Measurements from ENCODE around the gene OR6F1.
"Not testable (repeated sequence)": the region's sequence is repeated elsewhere in the genome, so short reads cannot be mapped to it uniquely, and the experiment has no call there.

OR6F1 gene

DNA sequence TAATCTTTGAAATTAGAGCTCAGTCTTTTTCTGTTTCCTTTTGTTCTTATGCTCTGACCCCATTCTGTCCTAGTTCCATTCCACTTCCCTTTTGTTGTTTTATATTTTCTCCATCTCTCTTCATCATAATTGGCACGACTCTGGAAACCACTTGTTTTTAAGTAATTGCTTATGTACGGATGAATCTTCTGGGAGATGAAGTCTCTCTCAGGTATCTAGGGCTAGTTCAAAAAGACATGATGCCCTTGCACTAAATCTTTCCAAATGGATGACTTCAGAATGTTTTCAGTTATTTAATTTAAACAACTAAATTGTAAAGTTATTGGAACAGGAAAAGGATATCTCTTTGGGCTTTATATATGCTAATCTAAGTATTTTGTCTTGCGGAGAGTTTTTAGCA is at the start of gene OR6F1:
TSS of gene OR6F1 (minus strand) at position 101 of the 400 bp plus-strand sequence. CDS start 3,891 bp downstream, outside the sequence.
- FAIRE-seq (no peak), DNase-seq (ENCODE audit: low spot score) (no peak)

DNA sequence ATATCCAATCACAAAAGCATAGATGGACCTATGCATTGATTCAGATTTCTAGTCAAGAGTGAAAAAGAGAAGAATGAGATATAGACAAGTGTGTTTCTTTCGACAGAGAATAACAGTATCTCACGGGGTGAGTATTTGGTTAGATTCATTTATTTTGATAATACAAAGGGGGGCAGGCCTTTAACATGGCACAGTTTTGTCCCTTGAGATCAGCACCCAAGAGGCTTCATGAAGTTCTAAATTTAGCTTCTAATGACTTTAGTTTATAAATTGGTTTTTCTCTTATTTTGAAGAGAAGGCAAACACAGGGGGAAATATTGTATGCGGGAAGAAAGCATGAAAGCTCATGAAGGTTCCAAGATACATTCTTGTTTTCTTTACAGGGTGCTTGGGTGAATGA is 44.0 kb upstream of the OR6F1 start, which contains the start of gene OR1C1:
TSS of gene OR1C1 (minus strand) at position 101 of the 400 bp plus-strand sequence. CDS start 2,150 bp downstream, outside the sequence.
- DNase-seq (ENCODE audit: low spot score) = no peak
- FAIRE-seq = no peak

DNA sequence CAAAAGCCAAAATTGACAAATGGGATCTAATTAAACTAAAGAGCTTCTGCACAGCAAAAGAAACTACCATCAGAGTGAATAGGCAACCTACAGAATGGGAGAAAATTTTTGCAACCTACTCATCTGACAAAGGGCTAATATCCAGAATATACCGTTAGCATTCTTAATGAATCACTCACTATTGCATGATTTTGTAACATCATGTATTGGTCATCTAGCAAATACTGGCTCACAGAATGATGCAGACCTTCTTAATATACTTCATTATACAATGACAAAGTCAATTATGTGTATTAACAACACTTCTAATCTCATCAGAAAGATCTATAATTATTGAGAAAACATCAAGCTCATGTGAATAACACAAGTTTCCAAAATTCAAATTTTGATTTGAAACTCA is 37.9 kb upstream of the OR6F1 start:
- DNase-seq (ENCODE audit: low spot score); FAIRE-seq: not testable (repeated sequence)

DNA sequence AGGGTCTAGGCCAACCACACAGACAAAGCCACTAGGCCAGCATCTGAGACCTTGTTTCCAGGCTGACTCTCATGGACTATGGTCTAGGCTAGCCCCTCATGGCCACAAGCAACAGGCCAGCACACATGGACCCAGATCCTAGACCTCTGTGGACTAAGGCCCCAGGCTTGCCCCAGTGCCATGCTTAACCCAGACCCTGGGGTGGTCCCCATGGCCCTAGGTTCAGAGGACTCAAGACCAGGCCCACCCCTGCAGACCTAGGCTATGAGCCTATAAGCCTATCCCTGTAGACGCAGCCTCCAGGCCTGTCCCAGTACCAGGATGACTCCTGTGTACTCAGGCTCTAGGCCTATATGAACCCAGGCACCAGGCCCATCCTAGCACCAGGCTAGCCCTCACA is 33.4 kb upstream of the OR6F1 start:
- DNase-seq (ENCODE audit: low spot score) (no peak), FAIRE-seq (no peak)

DNA sequence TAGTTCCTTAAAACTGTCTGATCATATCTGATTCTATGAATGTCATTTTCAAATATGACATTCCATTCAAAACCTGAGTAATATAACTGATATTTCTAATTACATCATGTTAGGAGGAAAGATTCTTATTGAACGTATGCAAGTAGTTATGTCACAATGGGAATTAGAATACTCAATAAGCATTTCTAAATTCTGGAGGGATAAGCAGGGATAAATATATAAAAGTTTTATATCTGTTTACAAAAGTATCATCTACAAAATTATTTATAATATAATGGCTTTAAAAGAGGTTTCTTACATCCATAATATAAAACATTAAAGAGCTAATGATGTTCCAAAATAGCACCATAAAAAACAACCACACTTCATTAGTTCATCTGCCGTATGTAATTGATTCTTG is 31.6 kb upstream of the OR6F1 start, which contains the start of gene OR14A2:
TSS of gene OR14A2 (minus strand) at position 101 of the 400 bp plus-strand sequence.
- DNase-seq (ENCODE audit: low spot score) (no peak), FAIRE-seq (no peak)

DNA sequence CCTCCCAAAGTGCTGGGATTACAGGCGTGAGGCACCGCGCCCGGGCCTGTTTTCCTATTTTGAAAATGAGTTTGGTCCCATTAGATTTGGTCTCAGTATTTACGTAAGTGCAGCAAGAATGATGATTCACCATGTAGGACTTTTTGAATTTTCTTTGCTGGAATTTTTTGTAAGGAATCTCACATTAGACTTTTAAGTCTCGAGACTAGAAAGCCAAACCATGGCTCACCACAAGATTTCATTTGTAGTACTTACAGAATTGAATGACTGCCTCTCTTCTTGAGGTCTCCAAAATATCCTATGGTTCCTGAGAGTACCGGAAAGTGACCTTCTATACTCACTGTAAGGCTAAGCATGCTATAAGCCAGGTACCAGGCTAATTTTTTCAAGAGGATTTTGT is 31.2 kb upstream of the OR6F1 start:
- FAIRE-seq (no peak), DNase-seq (ENCODE audit: low spot score) (peak; percentile 64)

DNA sequence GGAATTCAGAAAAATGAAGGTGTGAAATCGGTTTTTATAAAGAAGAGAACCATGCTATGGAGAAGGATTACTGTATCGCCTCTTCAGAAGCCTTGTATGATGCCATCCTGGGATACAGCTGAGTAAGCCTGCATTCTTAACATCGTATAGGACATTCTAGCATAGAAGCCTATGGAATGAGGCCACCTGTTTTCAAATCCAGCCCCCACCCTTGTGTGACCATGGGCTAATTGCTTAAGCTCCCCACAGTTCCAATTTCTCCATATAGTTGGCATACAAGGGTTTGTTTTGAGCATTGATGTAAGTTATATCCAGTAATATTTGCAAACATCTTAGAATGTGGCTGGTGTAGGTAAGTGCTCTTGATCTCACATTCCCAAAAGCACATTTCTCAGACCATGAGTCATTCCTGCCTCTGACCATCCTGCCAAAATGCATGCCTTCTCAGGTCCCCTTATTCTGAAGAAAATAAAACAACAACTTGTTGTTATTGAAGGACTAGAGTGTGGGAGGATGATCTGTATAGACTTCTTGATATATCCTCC is 30.0 kb upstream of the OR6F1 start:
- FAIRE-seq = no peak
- peak; percentile 30 for DNase-seq (ENCODE audit: low spot score)

DNA sequence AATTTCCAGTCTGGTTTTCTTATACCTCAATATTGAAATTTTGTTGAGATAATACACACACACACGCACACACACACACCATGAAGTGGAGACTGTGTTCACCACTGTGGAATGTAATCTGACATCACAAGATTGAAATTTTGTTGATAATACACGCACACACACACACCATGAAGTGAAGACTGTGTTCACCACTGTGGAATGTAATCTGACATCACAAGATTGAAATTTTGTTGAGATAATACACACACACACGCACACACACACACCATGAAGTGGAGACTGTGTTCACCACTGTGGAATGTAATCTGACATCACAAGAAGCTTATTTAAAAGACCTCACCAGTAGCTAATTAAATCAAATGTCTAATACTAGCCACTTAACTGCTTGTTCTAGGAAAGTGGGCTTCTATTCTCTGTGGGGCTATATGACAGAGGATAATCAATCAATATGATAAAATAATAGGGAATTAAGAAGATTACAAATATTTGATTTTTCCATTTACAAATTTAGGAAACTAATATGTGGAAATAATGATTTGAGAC is 25.8 kb upstream of the OR6F1 start:
- FAIRE-seq = peak; percentile 58

DNA sequence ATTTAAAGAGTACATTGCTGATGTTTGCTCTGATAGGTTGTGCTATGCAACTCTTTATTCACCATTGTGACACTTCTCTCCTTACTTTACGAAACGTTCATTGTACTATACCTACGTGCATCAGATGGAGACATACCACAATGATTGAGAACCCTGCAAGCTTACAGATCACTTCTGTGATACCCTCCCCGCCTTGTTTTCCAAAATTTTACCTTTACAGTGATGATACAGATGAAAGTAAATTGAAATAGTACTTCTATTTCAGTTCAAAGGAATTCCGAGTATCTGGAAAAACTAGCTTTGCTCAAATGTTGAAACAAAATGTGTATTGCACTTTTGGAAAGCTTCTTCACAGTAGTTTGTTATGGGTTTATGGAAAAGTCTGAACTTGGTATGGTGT is 25.3 kb upstream of the OR6F1 start:
- no peak for DNase-seq (ENCODE audit: low spot score)
- FAIRE-seq = no peak

More for the DNA sequence above, 25.8 kb upstream of the OR6F1 start:
- peak; percentile 84 for DNase-seq (ENCODE audit: low spot score)

DNA sequence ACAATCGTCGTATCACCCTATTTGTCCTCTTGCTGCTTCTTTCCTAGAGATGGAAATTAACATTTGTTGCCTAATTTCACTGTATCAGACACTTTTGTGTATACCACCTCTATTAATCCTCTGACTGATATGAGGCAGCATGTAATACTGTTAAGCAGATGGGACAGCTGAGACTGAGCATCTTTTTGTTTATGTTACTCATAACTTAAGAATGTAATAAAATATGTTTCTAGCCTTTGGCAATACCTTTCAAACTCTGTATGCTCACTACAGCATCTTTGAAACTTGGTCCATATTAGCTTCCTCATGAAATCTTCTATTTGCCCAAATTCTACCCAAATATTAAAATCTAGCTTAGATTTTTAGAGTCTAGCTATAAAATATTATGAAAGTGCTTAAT is 24.3 kb upstream of the OR6F1 start:
- DNase-seq (ENCODE audit: low spot score) (no peak), FAIRE-seq (no peak)

DNA sequence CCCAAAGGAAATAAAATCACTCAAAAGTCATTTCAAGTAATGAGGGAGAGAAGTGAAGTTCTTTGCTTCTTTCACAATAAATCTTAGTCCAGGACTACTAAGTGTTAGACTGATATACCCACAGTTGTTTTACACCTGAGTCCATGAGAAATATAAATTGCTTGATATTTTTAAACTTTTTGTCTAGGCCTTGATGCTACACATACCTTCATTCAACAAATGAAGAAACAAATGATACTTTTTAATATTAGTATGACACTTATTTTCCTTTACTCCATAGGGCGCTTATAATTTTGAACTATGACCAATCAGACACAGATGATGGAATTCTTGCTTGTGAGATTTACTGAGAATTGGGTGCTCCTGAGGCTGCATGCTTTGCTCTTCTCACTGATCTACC is 21.9 kb upstream of the OR6F1 start, which contains the start of gene OR14K1:
TSS of gene OR14K1 (plus strand) at position 301 of the 400 bp plus-strand sequence. CDS start at position 301, 0 bp downstream.
- DNase-seq (ENCODE audit: low spot score) (no peak), FAIRE-seq (no peak)

DNA sequence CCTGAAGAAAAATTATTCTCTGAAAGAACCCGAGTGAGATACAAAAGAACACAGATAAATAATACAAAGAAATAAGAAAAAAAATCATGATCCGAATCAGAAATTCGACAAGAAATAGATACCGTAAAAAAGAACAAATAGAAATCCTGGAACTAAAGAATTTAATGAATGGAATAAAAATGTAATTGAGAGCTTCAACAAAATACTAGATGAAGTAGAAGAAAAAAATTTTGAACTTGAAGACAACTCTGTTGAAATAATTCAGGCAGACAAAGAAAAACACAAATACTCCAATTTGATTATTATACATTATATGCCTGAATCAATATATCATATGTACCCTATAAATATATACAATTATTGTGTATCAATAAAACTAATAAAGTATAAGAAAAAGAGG is 4.8 kb upstream of the OR6F1 start:
- FAIRE-seq = no peak

DNA sequence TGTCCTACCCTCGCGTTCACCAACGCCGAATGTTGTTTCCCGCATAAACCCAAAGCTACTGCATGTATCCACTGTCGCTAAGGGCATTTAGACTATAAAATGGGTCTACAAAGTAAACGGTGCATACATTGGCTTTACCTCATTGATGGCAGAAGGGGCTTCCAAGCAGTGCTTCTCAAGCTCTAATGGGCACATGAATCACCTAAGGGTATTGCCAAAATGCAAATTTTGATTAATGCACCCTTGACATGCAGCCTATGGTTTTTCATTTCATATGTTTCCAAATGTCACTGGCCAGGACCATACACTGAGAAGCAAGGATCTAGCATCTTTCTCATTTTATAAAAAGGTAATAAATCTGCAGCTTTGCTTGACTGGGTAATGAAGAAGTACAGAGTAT is 2.7 kb downstream of the OR6F1 start:
- no peak for FAIRE-seq
- DNase-seq (ENCODE audit: low spot score) = no peak

More for the DNA sequence above, 4.8 kb upstream of the OR6F1 start:
- DNase-seq (ENCODE audit: low spot score) = no peak

DNA sequence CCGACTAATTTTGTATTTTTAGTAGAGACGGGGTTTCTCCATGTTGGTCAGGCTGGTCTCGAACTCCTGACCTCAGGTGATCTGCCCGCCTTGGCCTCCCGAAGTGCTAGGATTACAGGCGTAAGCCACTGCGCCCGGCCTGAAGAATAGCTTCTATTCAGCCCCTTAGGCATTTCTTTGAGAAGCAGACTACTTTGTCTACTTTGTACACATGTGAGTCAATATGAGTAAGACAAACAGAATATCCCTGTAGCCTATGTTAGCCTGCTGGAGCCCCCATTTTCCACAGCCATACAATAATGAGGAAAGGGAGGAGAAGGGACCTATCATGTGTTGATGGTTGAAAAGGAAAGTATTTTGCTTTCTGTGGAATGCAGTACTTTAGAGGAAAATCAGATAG is 5.8 kb downstream of the OR6F1 start:
- FAIRE-seq; DNase-seq (ENCODE audit: low spot score): not testable (repeated sequence)

DNA sequence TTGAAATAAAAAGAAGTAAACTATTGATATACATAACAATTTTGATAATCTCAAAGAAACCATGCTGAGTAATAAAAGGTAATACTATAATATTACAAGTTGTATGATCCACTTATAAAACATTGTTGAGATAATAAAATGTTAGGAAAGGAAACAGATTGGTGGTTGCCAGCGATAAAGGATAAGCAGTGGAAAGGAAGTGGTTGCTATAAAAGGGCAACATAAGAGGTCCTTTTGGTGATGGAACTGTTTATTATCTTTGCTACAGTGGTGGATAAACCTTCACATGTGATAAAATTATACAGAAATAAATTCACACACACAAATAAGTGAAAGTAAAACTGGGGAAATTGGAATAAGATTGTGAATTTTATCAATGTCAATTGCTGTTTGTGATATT is 15.1 kb downstream of the OR6F1 start:
- FAIRE-seq (no peak), DNase-seq (ENCODE audit: low spot score) (no peak)

DNA sequence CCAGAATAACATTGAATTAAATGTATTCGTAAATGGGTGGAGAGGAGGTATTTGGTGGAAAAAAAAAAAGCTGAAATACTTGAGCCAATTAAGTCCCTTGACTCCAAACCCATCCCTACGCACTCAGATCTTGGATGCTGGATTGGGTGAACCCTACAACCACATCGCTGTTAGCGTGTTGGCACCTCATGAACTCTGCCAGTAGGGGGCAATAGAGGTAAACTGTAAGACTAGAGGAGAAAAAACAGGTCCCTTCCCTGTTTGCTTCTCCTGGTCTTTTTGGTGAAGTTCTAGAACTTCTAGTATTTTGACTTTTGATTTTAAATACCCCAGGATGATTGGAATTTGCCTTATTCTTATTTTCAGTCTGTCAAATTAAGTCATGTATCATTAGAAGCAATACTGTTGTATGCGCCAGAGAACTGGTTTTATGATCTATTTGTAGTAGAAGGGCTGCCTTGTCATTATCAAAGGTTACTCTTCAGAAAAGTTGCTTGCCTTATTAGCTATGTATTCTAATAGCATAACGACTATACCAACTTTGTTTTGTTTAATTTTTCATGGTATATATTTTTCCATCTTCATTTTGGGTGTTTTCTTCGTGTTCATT is 35.1 kb downstream of the OR6F1 start:
- DNase-seq (ENCODE audit: low spot score) = peak; percentile 51
- FAIRE-seq = no peak

DNA sequence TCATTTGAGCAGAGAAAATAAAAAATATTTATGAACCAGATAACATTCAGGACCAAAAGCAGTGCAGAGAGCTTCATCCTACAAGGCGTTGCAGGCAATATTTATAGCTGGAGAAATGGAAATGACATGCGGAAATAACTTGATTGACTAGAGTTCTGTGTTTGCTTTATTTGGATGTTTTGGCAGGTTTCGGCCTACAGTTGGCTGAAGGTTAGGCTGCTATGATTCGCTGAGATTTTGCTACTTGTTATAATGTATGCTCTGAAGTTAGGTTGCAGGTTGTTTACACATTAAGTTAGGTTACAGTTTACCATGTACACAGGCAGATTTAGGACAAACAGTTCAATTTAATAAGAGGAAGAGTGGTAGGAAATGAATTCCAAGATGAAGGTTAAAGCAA is 36.3 kb downstream of the OR6F1 start:
- FAIRE-seq = no peak
- no peak for DNase-seq (ENCODE audit: low spot score)

DNA sequence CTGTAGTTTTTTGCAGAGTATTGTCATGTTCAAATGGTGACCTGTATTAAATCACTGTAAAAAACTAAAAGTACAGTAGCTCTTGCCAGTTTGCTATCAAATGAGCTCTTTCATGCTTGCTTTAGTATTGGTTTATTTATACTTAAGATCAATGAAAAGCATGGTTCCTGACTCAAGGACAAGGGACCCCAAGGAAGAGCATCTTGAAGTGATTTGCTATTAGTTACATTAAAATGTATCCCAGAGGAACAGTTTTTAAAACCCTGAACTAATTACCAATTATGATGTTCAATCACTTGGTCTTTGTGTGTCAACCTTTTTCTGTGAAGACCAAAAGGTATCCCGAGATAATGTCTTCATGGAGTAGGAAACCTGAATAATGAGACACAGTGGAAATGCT is 36.8 kb downstream of the OR6F1 start, which contains the start of gene OR13G1:
TSS of gene OR13G1 (minus strand) at position 101 of the 400 bp plus-strand sequence. CDS start 6,698 bp downstream, outside the sequence.
- FAIRE-seq (no peak), DNase-seq (ENCODE audit: low spot score) (no peak)

DNA sequence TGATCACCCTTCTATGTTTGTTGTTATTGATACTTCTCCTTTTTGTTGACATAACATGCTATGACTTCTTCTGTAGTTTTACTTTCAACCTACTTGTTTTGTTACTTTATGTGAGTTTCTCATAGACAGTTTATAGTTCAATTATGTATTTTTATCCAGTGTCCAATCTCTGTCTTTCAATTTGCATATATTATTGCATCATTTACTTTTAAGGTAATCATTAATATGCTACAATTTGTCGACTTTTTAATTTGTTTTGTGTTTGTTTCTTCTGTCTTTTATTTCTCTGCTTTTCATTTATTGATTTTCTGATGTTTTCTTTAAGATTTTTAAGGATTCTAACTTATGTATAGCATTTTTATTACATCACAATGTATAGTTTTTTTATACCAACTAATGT is 47.2 kb downstream of the OR6F1 start:
- FAIRE-seq = peak; percentile 52

More for the DNA sequence above, 47.2 kb downstream of the OR6F1 start:
- no peak for DNase-seq (ENCODE audit: low spot score)

All from RCC 7860 (cell line).